Liver (tissue), 3 donors: ENCODE results near the gene PIK3R6.

Experiments used
- FOXA1 ChIP-seq: IDR thresholded peaks from 2 replicates; pipeline ENCODE4 v1.6.1; 2016; ENCODE audit warnings: antibody characterized with exemption
- SP1 ChIP-seq: IDR thresholded peaks from 2 replicates; pipeline ENCODE4 v1.6.1; 2018; ENCODE audit warnings: antibody characterized with exemption, mild to moderate bottlenecking
- TAF1 ChIP-seq: conservative IDR thresholded peaks from 2 replicates; pipeline ENCODE4 v1.6.1; 2016; ENCODE audit warnings: antibody characterized with exemption, mild to moderate bottlenecking
- YY1 ChIP-seq: IDR thresholded peaks from 2 replicates; pipeline ENCODE4 v1.6.1; 2016; ENCODE audit warnings: antibody characterized with exemption, mild to moderate bottlenecking
- TF ChIP-seq, protein P1 (sequence below): fragments of 150-350 bp; IDR thresholded peaks from 2 replicates; pipeline ENCODE4 v1.5.1; 2017; ENCODE audit warnings: improper control_type of control experiment, low read depth, low read length; ENCODE audit not compliant: missing input control
- TF ChIP-seq, protein P2 (sequence below): IDR thresholded peaks from 2 replicates; pipeline ENCODE4 v1.6.1; 2016; ENCODE audit warnings: antibody characterized with exemption
- TF ChIP-seq, protein P3 (sequence below): IDR thresholded peaks from 2 replicates; pipeline ENCODE4 v1.6.1; 2016; ENCODE audit warnings: antibody characterized with exemption
- TF ChIP-seq, protein P4 (sequence below): IDR thresholded peaks from 2 replicates; pipeline ENCODE4 v1.6.1; 2016; ENCODE audit warnings: antibody characterized with exemption, mild to moderate bottlenecking
- donor health status: healthy.
- donor health status: healthy.

DNA sequence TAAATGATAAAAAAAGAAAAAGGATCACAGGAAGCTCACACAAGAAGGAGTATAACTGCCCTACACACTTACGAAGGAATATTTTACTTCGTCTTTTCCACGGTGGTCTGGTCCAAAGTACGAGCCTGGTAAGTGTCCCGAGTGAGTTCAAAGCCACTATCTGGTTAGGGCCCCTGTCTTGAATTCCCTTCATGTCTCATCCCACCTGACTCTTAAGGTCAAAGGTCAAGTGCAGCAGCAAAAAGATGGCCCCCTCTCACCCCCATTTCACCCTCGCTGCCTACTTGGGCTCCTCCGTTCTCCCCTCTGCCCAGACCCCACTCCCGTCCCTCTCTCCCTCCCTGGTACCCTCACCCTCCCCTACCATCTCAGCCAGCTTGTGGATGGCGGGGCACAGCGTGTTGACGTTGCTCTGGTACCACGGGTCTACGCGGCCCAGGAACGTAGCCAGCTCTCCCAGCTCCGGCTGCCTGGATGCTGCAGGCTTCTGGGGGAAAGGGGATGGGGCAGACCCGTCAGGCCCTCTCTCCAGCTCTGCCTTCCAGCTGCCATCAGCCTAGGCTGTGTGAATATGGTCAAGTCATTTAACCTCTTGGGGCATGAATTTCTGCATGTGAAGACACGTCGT, 40.6 kb downstream of the PIK3R6 start:
- TF ChIP-seq, protein P1, sequence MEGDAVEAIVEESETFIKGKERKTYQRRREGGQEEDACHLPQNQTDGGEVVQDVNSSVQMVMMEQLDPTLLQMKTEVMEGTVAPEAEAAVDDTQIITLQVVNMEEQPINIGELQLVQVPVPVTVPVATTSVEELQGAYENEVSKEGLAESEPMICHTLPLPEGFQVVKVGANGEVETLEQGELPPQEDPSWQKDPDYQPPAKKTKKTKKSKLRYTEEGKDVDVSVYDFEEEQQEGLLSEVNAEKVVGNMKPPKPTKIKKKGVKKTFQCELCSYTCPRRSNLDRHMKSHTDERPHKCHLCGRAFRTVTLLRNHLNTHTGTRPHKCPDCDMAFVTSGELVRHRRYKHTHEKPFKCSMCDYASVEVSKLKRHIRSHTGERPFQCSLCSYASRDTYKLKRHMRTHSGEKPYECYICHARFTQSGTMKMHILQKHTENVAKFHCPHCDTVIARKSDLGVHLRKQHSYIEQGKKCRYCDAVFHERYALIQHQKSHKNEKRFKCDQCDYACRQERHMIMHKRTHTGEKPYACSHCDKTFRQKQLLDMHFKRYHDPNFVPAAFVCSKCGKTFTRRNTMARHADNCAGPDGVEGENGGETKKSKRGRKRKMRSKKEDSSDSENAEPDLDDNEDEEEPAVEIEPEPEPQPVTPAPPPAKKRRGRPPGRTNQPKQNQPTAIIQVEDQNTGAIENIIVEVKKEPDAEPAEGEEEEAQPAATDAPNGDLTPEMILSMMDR: no peak
- TF ChIP-seq SP1: no peak
- TF ChIP-seq FOXA1: no peak
- TF ChIP-seq, protein P2, sequence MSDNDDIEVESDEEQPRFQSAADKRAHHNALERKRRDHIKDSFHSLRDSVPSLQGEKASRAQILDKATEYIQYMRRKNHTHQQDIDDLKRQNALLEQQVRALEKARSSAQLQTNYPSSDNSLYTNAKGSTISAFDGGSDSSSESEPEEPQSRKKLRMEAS: no peak
- TF ChIP-seq TAF1: no peak
- TF ChIP-seq, protein P3, sequence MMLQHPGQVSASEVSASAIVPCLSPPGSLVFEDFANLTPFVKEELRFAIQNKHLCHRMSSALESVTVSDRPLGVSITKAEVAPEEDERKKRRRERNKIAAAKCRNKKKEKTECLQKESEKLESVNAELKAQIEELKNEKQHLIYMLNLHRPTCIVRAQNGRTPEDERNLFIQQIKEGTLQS: no peak
- TF ChIP-seq, protein P4, sequence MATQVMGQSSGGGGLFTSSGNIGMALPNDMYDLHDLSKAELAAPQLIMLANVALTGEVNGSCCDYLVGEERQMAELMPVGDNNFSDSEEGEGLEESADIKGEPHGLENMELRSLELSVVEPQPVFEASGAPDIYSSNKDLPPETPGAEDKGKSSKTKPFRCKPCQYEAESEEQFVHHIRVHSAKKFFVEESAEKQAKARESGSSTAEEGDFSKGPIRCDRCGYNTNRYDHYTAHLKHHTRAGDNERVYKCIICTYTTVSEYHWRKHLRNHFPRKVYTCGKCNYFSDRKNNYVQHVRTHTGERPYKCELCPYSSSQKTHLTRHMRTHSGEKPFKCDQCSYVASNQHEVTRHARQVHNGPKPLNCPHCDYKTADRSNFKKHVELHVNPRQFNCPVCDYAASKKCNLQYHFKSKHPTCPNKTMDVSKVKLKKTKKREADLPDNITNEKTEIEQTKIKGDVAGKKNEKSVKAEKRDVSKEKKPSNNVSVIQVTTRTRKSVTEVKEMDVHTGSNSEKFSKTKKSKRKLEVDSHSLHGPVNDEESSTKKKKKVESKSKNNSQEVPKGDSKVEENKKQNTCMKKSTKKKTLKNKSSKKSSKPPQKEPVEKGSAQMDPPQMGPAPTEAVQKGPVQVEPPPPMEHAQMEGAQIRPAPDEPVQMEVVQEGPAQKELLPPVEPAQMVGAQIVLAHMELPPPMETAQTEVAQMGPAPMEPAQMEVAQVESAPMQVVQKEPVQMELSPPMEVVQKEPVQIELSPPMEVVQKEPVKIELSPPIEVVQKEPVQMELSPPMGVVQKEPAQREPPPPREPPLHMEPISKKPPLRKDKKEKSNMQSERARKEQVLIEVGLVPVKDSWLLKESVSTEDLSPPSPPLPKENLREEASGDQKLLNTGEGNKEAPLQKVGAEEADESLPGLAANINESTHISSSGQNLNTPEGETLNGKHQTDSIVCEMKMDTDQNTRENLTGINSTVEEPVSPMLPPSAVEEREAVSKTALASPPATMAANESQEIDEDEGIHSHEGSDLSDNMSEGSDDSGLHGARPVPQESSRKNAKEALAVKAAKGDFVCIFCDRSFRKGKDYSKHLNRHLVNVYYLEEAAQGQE: no peak
- TF ChIP-seq YY1: no peak
